K562 (cell line): ENCODE results near the gene ZCCHC3. TPM values are rescaled to one million over a fixed set of nuclear protein-coding genes. Genes with fewer than 3 reads are reported as not detected.

Source experiments
- ATAC-seq: fragments of 200-7000 bp; cut with Tn5 transposase; 3 replicates; pipeline ENCODE4 v1.9.1; 2020; ENCODE audit warnings: moderate library complexity
- BruUV-seq: library from RNA; stranded (reverse); fragments of 400-500 nt; replicated peaks from 2 replicates; lab custom pipeline; 2021; lab: Mats Ljungman, UMichigan
- CTCF ChIA-PET: fragments of 300-600 bp; formaldehyde crosslinking; extraction: SDS; loops from one replicate; lab custom pipeline; 2021; ENCODE audit warnings: low intra/inter-chr PET ratio; lab: Yijun Ruan, JAX
- POLR2A ChIA-PET: fragments of 300-600, 350-650 bp; sonication (Branson Sonifier 250); formaldehyde crosslinking; extraction: SDS; loops from one replicate; lab custom pipeline; 2021; ENCODE audit warnings: antibody characterized with exemption, inconsistent platforms; lab: Yijun Ruan, JAX
- DNase-seq, 4 experiments: peaks; one replicate each; pipeline versions ENCODE4 v3.0.0 to v3.0.0-alpha.2; 2011 to 2018; ENCODE audit warnings: low spot score in 3 of 4, mixed read lengths in 3 of 4; ENCODE audit errors: extremely low read depth in 1 of 4
- FAIRE-seq: peaks from 2 replicates; lab custom pipeline; 2011; peaks lifted over from hg19 to GRCh38; lab: Jason Lieb, UNC
- H2AFZ ChIP-seq: 2 replicates; pipeline ENCODE4 v1.6.0; 2011; ENCODE audit warnings: low read depth, low read length, control low read depth, inconsistent platforms
- H3K27ac ChIP-seq: fragments of 200-600 bp; 3 replicates; pipeline ENCODE4 v1.8.0; 2011; ENCODE audit warnings: low read depth, mild to moderate bottlenecking, control low read depth, inconsistent platforms, low read length, moderate library complexity, mixed read lengths; ENCODE audit errors: extremely low read depth
- H3K27me3 ChIP-seq, 2 experiments: fragments of 300-600 bp in 1 of 2; 2 replicates in 1 of 2; 3 replicates in 1 of 2; pipeline versions ENCODE4 v1.6.0 to v1.8.0; 2011; ENCODE audit warnings: inconsistent platforms in 2 of 2, low read length in 2 of 2, mild to moderate bottlenecking in 1 of 2, mixed read lengths in 1 of 2, moderate library complexity in 1 of 2; ENCODE audit not compliant: control insufficient read depth in 2 of 2, insufficient read depth in 2 of 2
- H3K36me3 ChIP-seq: fragments of 300-600 bp; 3 replicates; pipeline ENCODE4 v1.8.0; 2011; ENCODE audit warnings: mild to moderate bottlenecking, low read length, inconsistent platforms; ENCODE audit not compliant: control insufficient read depth, insufficient read depth
- H3K4me1 ChIP-seq, 2 experiments: fragments of 200-600 bp in 1 of 2; replicated peaks in 1 of 2; 2 replicates in 1 of 2; 3 replicates in 1 of 2; pipeline versions ENCODE4 v1.5.1 to v1.8.0; 2011; ENCODE audit warnings: inconsistent platforms in 2 of 2, low read length in 2 of 2, mild to moderate bottlenecking in 1 of 2, mixed read lengths in 1 of 2, moderate library complexity in 1 of 2; ENCODE audit not compliant: control insufficient read depth in 2 of 2, insufficient read depth in 2 of 2
- H3K4me2 ChIP-seq: 2 replicates; pipeline ENCODE4 v1.6.1; 2011; ENCODE audit warnings: low read length, control low read depth, inconsistent platforms, mixed read lengths; ENCODE audit not compliant: insufficient read depth
- H3K4me3 ChIP-seq: fragments of 200-600 bp; sonication (generic), shearing (Covaris generic); 2 replicates; pipeline ENCODE4 v1.5.1; 2016; ENCODE audit warnings: control low read depth, inconsistent platforms
- H3K79me2 ChIP-seq: fragments of 200-600 bp; 3 replicates; pipeline ENCODE4 v1.8.0; 2011; ENCODE audit warnings: low read length, inconsistent platforms; ENCODE audit not compliant: control insufficient read depth, insufficient read depth
- H3K9ac ChIP-seq, 2 experiments: 2 replicates each; pipeline versions ENCODE4 v1.6.0 to v1.6.1; 2011; ENCODE audit warnings: low read depth in 2 of 2, low read length in 2 of 2, control low read depth in 1 of 2, inconsistent platforms in 1 of 2, mild to moderate bottlenecking in 1 of 2, mixed read lengths in 1 of 2; ENCODE audit not compliant: insufficient read depth in 1 of 2
- H3K9me1 ChIP-seq: one replicate; pipeline ENCODE4 v1.6.0; 2011; ENCODE audit warnings: inconsistent platforms, mild to moderate bottlenecking, low read length, moderate library complexity; ENCODE audit not compliant: control insufficient read depth, insufficient read depth
- H3K9me3 ChIP-seq: replicated peaks from 2 replicates; pipeline ENCODE4 v1.5.1; 2011; ENCODE audit warnings: low read depth, low read length, inconsistent platforms; ENCODE audit not compliant: control insufficient read depth, insufficient read depth
- H4K20me1 ChIP-seq: replicated peaks from 2 replicates; pipeline ENCODE4 v1.6.1; 2011; ENCODE audit warnings: low read length, inconsistent platforms, mixed read lengths; ENCODE audit not compliant: control insufficient read depth, insufficient read depth
- CHD2 ChIP-seq: IDR thresholded peaks from 2 replicates; pipeline ENCODE4 v1.6.1; 2011; ENCODE audit warnings: low read depth, low read length
- FOXJ3 ChIP-seq: sonication (generic); formaldehyde crosslinking; IDR thresholded peaks from 2 replicates; pipeline ENCODE4 v1.4.0; 2020; ENCODE audit warnings: mild to moderate bottlenecking, missing genetic modification reagents
- PHTF2 ChIP-seq: fragments of 250-450 bp; sonication (Bioruptor Pico); IDR thresholded peaks from 2 replicates; pipeline ENCODE4 v1.5.0; 2021; ENCODE audit warnings: mild to moderate bottlenecking
- POLR2G ChIP-seq: fragments of 200-400 bp; formaldehyde crosslinking; IDR thresholded peaks from 2 replicates; pipeline ENCODE4 v1.6.1; 2017; ENCODE audit warnings: low read depth, mild to moderate bottlenecking, antibody characterized with exemption, low read length, moderate library complexity
- PRDM10 ChIP-seq: fragments of 450-650 bp; IDR thresholded peaks from 2 replicates; pipeline ENCODE4 v1.6.1; 2018; ENCODE audit not compliant: partially characterized antibody
- RAD51 ChIP-seq: fragments of 450-650 bp; IDR thresholded peaks from 2 replicates; pipeline ENCODE4 v1.7.1; 2016; ENCODE audit warnings: low read depth, mild to moderate bottlenecking, borderline replicate concordance
- RBFOX2 ChIP-seq: fragments of 200-400 bp; formaldehyde crosslinking; IDR thresholded peaks from 2 replicates; pipeline ENCODE4 v1.6.1; 2017; ENCODE audit warnings: low read depth, mild to moderate bottlenecking, low read length, moderate library complexity
- SP1 ChIP-seq: sonication (generic); formaldehyde crosslinking; IDR thresholded peaks from 2 replicates; pipeline ENCODE4 v1.8.1; 2022; ENCODE audit warnings: mild to moderate bottlenecking, missing genetic modification reagents
- ZBTB34 ChIP-seq: fragments of 250-450 bp; sonication (Bioruptor Pico); IDR thresholded peaks from 2 replicates; pipeline ENCODE4 v1.8.0; 2021; ENCODE audit warnings: mild to moderate bottlenecking, moderate library complexity
- WGBS: fragments of 100-300 bp; shearing (Covaris generic); methylation state at CpG from one replicate; pipeline ENCODE4 v1.1.6; 2016; ENCODE audit warnings: low coverage, mixed read lengths; ENCODE audit not compliant: insufficient coverage; ENCODE audit errors: missing lambda C conversion rate; 5-methylcytosine and 5-hydroxymethylcytosine counted together
- in situ Hi-C: fragments of 300-500 bp; cut with MboI; formaldehyde crosslinking; loops from 4 replicates; pipeline ENCODE4 v1.15.0; 2018; ENCODE audit warnings: inconsistent platforms, mixed read lengths
- intact Hi-C: fragments of 100-400 bp; cut with micrococcal nuclease; formaldehyde crosslinking; loops from 2 replicates; pipeline ENCODE4 v1.14.2; 2022
- polyA plus RNA-seq, 8 experiments: library from polyadenylated mRNA; depleted of rRNA in 4 of 8; stranded (reverse) in 5 of 8; unstranded in 3 of 8; fragments of >200 nt; fragmentation: Nextera tagmentation in 2 of 8; fragmentation: Illumina TruSeq in 1 of 8; extraction: Ambion mirVana in 2 of 8; extraction: Trizol in 1 of 8; gene quantifications; 2 replicates each; pipeline versions ENCODE4 v1.2.1 to v1.2.3, GENCODE V29; 2011 to 2014; ENCODE audit warnings: inconsistent platforms in 1 of 8, missing spikeins in 1 of 8
- total RNA-seq, 7 experiments: library from RNA; depleted of rRNA in 6 of 7; stranded (reverse); fragments of >200 nt in 6 of 7; fragmentation: Illumina TruSeq in 2 of 7; extraction: Trizol in 2 of 7; gene quantifications; 2 replicates each; pipeline versions ENCODE4 v1.2.1 to v1.2.3, GENCODE V29; 2011 to 2021; ENCODE audit warnings: low replicate concordance in 1 of 7

ZCCHC3 gene
- total and polyA plus RNA-seq, 9 of the 15 experiments (the other 6 are each of a cell fraction or from before 2014, with no cell fraction given) = 2.8 to 23.3 (median 16.5) TPM

- H3K27me3 ChIP-seq = no peaks in the 10 kb centered on the region
- H4K20me1 ChIP-seq = peaks cover 16% of the 10 kb centered on the region; the same call in 1 of the 2 replicates
- H3K4me2 ChIP-seq = peak overlapping the region; percentile 92
- ChIA-PET CTCF (interaction anchor here (0.6 kb wide), 1 partner anchor 21 kb away, joined by 3 read pairs; no protein-coding TSS in a partner anchor), POLR2A (interaction anchor here (0.6 to 1.3 kb wide), 3 partner anchors 11 to 998 kb away, joined by 3 to 4 read pairs (median 3); partner anchors contain the start of gene TRIB3)
- WGBS = 20% methylated on average over 25 of the region's 31 CpGs
- no peak overlapping the region for H2AFZ ChIP-seq
- peak; percentile 46; the same call in 1 of the 2 replicates for TF ChIP-seq SP1 (CRISPR knock-in tag)
- TF ChIP-seq CHD2 = no peak
- no peak for TF ChIP-seq RAD51
- 0 out of 2 replicates have a peak, but pooled peaks have one; percentile 7 for TF ChIP-seq PHTF2
- no peak for TF ChIP-seq RBFOX2
- peak; percentile 57 for TF ChIP-seq POLR2G
- TF ChIP-seq ZBTB34 (CRISPR knock-in tag) = no peak
- no peak for TF ChIP-seq FOXJ3 (CRISPR knock-in tag)
- TF ChIP-seq PRDM10 = peak; percentile 62
- H3K9me3 ChIP-seq = no peaks in the 10 kb centered on the region
- H3K4me3 ChIP-seq = peak overlapping the region; percentile 65
- H3K79me2 ChIP-seq = peaks cover 49% of the 10 kb centered on the region
- in situ Hi-C loops (no loop called here), intact Hi-C loops (loop anchor here (2.0 kb wide), 1 partner anchor 70 kb away; no protein-coding TSS in a partner anchor)
- H3K9ac ChIP-seq = peak overlapping the region; percentile 79 to 91
- DNase-seq (peak in 2 of 4 experiments; percentile 16), FAIRE-seq (peak; percentile 68), ATAC-seq (no peak)
- BruUV-seq = no TSS peak
- H3K36me3 ChIP-seq = peaks cover 30% of the 10 kb centered on the region; the same call in 2 of the 3 replicates
- H3K27ac ChIP-seq = peak overlapping the region; percentile 95
- peaks cover 3% of the 10 kb centered on the region for H3K9me1 ChIP-seq
- H3K4me1 ChIP-seq = peaks cover 16 to 57% of the 10 kb centered on the region in 2 experiments; a peak in 4 of 5 replicates
Measured at GRCh38 chr20:328027-328974, 30.9 kb downstream of the ZCCHC3 start.
